Mucosa of gallbladder (tissue), 1 donor: ENCODE data around the gene MNAT1. TPM values are rescaled to one million over a fixed set of nuclear protein-coding genes. Genes with fewer than 3 reads are reported as not detected.

Source experiments
- DNase-seq: peaks from one replicate; pipeline ENCODE4 v3.0.0-alpha.2; 2020; ENCODE audit warnings: low spot score
- total RNA-seq: library from RNA; stranded (reverse); gene quantifications from one replicate; pipeline ENCODE4 v1.2.1, GENCODE V29; 2021
- donor health status: DM: no; HTN: no; CAD: no.

The MNAT1 gene
- total RNA-seq, 1 donor from 2014 or later = 26.1 TPM

DNA sequence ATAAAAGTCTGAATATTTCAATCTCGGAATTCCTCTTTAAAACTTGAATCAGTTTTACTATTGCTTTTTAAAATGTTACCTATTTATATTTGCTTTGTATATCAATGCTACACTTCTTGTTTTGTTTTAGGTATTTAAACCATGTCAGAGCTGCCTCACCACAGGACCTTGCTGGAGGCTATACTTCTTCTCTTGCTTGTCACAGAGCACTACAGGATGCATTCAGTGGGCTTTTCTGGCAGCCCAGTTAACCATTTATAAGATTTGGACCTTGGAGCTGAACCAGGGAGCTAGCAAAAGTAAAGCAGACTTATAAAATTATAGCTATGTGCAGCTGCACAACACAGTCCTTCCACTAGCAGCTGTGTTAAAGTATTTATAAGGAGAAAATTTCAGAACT lies 233.5 kb downstream of the MNAT1 start:
- DNase-seq = no peak

DNA sequence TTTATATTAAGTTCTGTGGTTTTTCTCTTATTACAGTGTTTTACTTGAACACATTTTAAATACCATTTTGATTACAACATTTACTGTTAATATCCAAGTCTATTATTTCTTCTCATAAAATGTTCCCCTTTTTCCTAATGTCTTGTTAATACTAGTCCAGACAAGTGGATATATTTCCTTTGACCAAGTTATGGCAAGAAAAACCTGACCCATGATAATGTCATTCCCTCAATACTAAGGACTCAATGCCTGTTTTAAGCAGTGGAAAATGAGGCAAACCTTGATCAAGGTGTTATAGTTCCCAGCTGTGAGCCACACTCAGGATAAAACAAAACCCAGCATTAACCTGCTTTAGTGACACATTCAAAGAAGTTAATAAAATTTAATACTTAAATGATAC lies 234.1 kb downstream of the MNAT1 start:
- no peak for DNase-seq

DNA sequence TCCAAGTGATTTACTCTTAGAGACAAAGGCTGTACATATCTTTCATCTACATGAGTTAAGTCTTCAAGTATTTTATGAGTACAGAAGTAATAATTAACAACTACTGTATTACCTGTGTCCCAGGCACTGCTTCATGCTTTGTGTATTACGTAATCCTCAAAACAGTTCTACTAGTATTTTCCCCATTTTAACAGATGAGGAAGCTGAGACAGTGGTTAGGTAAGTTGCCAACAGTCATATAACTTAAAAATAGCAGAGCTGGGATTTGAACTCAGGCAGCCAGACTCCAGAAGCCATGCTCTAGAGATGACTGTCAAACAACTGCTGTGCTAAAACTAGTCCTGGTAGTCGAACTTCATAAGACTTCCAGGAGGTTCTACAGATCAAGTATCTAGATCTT lies 235.6 kb downstream of the MNAT1 start:
- no peak for DNase-seq

DNA sequence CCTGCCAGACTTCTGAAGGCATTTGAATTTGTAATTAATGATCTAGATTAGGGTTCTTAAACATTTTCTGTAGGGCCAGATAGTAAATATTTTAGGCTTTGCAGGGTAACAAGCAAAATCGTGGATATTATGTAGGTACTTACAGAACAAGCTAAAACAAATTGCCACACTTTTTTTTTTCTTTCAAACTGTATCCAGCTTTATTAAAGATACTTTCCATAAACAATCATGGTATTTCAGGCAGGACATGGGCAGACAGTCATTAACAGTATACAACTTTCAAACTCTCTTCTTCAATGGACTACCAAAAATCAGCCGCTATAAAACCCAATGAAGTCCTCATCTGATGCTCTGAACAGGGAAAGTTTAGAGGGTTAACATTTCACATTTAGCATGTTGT lies 236.7 kb downstream of the MNAT1 start:
- DNase-seq = no peak

DNA sequence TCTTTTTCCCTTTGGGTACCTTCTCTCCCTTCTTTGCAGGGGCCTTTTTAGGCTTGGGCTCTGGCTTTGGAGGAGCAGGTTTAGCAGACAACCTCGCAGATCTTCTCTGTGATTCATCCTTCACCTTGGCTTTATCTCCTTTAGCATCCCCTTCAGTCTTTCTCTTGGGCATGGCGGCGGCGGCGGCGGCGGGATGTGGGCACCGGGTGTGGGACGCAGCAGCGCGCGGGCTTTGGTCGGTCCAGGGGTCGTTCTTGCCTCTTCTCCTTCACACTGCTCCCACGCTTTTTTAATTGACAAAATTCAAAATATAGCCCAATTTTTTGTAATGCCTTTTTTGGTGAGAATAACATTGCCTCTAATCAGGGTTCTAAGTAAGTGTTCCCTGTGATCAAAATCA lies 237.7 kb downstream of the MNAT1 start:
- no peak for DNase-seq

DNA sequence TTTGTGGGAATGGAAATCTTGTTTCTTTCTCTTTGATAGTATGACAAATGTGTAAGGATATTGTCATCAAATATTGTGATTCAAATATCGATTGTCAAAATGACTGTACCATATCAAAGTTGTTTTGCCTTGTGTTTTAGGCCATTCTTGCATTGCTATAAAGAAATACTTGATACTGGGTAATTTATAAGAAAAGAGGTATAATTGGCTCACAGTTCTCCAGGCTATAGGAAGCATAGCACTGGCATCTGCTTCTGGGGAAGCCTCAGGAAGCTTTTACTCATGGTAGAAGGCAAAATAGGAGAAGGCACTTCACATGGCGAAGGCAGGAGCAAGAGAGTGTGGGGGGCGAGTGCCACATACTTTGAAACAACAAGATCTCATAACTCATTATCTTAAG lies 238.5 kb downstream of the MNAT1 start:
- DNase-seq = no peak

DNA sequence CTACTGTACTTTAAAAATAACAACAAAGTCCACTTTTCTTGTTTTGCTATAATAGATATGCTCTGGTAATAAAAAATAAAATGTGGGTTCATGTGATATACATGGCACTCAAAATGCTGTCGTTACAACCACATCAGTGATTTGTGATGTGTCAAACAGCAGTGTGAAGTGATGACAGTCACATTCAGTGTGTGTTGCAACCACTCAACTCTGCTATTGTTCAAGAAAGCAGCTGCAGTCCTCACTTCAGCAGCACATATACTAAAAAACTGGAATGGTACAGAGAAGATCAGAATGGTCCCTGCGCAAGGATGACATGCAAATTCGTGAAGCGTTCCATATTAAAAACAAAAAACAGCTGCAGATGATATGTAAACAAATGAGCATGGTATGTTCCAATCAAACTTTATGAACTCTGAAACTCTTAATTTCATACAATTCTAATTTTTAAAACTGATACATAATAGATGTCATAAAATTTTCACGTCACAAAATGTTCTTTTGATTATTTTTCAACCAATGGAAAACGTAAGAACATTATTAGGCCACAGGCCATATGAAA lies 239.6 kb downstream of the MNAT1 start:
- DNase-seq = no peak

DNA sequence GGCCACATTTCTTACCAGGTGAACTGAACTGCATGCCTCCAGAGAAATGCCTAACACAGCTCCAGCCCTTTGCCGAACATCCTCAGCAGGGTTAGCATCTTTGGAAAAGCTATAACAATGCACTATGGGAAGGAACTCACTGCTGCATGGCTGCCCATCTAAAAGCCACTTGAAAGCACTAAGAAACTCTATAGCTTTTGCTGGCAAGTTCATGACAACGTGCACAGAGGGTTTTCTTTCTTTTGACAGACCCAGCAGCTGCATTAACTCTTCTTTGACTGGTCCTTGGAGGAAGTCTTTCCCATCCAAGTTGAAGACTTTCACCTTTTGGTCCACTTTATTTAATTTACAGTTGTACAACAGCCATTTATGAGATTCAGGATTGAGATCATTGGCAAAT lies 241.0 kb downstream of the MNAT1 start:
- DNase-seq = no peak

DNA sequence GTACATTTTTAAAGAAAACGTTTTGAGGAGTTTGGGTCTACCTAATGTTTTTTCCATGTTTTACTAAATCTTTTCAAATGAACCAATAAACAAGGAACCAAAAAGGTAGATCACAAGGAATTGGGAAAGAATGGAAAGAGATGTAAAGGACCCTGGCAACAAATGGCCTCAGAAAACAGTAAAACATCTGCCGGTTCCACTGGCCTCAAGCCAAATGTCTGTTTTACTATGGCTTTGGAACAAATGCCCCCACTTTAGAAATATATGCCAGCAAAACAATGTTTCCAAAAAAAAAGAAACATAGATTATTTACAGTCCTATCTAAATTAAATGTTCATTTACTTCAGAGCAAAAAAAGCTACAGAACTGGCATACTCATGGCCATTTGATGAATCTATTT lies 243.3 kb downstream of the MNAT1 start:
- no peak for DNase-seq

DNA sequence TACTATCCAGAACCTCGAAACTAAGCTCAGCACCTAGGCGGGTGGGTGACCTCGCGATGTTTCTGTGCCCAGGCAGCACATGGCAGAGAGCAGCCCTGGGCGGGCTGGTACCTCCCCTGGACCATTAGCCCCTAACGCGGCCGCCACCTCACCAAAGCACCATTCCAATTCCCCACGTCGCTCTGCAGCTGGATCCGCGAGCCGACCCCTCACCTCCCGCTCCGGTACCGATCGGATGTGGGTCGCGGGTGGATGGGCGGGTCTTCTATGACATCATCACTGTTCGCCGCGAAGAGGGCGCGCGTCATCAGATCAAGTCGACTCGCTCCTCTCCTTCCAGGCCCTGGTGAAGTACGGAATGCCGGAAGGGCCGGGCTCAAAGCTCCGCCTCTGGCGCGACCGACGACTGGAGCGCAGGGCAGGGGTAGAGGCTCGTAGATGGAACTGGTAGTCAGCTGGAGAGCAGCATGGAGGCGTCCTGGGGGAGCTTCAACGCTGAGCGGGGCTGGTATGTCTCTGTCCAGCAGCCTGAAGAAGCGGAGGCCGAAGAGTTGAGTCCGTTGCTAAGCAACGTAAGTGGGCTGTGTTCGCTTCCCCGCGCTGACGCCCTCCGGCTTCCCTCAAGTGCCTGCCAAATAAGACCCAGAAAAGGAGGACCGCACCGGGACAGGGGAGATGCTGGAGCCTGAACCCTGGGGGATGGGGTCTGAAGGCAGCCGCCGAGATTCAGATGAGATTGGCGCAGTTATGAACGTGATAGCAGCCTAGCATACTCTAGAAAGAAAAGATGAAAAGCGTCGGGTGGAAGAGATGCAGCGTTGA lies 246.5 kb downstream of the MNAT1 start, which contains the start of the genes SLC38A6 and TRMT5:
Gene SLC38A6, plus strand, starts transcription at position 435 of the 822 bp plus-strand sequence. Its CDS starts 33 bp downstream, at position 468.
Gene TRMT5, minus strand, starts transcription at position 269 of the 822 bp plus-strand sequence. Its CDS starts 106 bp downstream, at position 163.
- peak; percentile 95 for DNase-seq

DNA sequence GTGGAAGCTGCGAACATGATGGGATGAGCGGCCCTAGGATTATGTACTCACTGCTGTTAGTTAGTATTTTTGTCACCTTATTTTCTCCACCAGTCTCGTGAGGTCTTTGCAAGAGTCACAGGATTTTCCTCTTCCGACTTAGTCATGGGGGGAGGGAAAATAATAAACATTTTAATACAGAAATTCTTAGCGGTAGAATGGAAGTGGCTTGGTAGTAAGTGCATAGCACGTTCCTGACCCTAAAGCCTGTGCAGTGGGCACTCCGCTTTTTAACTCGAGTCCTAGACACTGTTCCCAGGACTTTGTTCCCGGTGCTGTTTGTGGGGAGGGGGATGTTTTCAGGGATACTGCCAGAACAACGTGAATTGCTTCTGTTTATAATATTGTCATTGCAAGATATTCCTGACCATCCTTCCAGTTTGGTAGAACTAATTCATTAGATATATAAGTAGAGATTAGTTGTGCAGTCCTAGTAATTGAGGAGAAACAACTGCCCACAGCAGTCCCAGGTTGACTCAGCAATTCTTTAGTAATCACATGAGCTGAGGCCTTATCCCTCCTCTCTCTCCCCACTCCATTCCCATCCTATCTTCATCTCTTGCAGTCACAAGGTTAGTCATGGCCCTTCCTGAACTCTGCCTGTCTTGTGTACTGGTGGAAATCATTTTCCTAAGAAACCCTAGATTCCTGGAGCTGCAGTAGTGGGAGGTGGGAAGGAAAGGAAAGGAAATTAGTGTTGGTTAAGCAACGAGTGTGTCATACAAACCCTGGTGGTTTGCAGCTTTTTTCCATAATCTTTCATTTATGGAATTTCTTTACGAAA lies 247.3 kb downstream of the MNAT1 start:
- no peak for DNase-seq

DNA sequence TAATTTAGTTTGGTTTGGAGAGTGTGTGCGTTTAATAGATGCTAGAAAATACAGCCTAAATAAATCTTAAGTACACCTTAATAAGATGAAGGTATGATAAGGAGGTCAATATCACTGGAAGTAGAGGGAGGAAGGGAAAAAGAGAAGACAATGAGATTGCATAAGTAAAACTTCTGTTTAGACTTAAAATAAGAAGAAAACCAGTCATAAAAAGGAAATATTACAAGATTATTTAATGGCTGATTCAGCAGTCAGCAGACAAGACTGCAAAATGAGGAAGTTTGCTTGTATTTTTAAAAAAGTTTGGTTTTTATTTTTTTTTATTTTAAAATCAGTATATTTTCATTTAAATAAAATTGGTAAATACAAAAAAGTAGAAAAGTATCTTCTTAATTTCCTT lies 249.6 kb downstream of the MNAT1 start:
- no peak for DNase-seq

DNA sequence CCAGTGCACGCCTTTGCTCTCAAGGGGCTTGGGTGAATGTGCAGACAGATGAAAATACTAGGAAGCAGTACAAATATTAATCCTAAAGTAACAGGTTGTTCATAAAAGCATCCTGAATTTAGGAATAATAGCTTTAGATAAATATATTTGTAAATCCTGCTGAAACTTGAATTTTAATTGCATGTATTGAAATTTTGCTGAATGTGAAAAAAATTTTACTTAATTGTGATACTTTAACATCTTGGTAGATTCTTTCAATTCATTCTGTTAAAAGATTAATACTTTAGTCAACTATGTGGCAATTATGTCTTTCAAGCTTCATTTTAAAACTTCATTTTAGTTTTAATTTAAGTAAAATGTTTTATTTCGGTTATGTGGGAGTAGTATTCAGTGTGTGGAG lies 251.9 kb downstream of the MNAT1 start:
- no peak for DNase-seq

DNA sequence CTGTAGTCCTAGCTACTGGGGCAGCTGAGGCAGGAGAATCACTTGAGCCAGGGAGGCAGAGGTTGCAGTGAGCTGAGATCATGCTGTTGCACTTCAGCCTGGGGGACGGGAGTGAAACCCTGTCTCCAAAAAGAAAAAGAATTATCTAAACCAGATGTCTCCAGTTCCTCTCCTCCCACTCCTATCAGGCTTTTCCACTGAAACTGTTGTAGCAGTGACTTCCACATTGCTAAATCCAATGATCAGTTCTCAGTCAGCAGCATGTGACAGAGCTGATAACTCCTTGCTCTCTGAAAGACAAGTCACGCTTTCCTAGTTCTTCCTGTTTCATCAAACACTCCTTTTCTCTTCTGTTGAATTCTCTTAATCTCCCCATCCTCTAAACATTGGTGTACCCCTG lies 255.0 kb downstream of the MNAT1 start:
- no peak for DNase-seq

DNA sequence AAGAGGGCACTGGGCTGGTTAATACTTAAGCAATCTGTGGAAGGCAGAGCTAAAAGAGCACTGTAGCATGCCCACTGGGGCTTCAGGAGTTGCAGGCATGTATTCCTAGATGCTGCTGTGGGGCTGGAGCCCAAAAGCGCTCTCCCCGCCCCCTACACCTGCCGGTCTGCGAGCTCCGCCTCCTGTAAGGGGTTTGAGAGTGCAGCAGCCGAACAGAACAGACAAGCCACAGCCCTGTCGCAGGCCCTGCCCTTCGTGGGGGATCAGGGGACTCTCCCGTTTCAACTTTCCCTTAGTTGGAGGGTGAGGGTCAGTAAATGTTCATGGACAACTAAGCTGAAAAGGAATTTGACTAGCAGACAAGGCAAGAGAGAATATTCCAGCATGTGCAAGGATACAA lies 264.1 kb downstream of the MNAT1 start:
- no peak for DNase-seq

DNA sequence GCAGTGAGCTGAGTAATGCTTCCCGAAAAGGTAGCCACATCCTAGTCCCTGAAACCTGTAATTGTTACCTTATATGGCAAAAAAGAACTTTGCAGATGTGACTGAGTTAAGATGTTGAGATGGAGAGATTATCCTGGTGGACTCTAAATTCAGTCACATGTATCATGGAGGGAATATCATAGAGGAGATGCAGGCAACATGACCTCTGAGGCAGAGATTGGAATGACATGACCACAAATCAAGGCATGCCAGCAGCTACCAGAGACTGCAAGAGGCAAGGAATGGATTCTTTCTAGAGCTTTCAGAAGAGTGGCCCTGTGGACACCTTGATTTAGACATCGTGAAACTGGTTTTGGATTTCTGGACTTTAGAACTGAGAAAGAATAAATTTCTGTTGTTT lies 265.0 kb downstream of the MNAT1 start:
- DNase-seq = no peak

DNA sequence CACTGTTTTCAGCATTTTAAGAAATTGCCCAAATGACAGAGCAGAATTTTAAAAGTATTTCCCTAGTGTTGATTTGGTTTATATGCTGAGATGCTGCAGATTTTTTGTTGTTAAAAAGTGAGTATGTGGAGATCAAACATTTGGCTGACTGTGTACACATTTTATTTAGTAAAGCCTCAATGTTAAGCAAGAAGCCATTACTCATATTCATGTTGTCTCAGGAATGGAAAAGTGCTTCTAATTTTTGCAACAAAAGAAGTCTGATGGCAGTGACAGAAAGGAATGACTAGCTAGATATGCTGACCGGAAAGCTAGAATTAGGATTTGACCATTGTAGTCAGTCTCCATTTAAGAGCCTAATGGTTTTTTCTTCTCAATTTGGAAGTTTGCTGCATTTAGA lies 269.0 kb downstream of the MNAT1 start:
- no peak for DNase-seq

DNA sequence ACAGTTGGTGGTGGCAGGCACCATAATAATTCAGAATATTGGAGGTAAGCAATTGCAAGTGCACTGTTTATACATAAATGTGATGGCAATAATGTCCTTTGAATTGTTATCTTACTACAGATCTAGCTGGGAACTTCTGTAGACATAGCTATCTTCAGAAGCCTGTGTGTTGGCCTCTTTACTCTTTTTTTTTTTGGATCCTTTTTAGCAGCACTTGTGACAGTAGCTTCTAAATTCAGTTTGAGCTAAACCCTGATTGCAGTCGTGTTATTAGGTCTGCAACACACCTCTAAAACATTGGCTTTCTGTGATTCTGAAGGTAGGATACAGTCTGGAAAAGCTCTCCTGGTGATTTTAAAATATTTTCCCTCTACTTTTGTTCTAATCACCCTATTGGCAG lies 285.0 kb downstream of the MNAT1 start:
- no peak for DNase-seq
